ENCODE results near the gene CNOT4. TPM values are rescaled to one million over a fixed set of nuclear protein-coding genes. Genes with fewer than 3 reads are reported as not detected.

The CNOT4 gene
- total RNA-seq, 1 donor from 2014 or later = 22.8 TPM

DNA sequence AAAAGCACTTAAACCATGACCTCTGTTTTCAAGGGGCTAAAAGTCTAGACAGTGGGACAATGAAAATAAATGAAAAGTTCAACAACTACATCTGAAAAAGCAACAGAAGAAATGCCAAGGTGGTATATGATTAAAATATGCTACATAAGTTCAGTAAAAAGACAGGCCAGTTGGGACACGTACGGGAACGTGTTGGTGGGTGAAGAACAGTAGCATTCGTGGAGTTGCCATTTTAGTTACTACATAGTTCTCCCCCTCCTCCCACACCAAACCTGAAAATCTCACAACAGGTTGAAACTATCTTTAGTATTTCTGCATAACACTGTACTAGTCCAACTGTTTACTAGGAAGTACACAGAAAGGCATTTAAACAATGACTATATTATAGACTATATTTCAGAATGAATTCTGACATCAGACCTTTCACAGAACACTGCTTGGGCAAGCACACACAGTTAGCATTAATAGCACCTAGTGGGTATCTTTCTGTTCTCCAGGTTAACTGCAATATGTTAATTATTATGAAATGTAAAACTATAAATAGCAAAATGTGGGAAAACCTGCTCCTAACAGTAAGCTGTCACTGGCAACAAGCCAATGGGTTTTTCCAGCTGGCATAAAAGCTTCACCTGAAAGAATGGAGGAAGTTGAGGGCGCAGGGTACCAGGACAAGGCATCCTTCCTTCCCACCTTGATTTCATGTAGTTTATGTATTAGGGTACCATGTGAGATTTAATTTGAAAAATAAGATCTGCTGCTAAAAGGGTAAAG is 141.3 kb downstream of the CNOT4 start:
- TF ChIP-seq, protein P1, sequence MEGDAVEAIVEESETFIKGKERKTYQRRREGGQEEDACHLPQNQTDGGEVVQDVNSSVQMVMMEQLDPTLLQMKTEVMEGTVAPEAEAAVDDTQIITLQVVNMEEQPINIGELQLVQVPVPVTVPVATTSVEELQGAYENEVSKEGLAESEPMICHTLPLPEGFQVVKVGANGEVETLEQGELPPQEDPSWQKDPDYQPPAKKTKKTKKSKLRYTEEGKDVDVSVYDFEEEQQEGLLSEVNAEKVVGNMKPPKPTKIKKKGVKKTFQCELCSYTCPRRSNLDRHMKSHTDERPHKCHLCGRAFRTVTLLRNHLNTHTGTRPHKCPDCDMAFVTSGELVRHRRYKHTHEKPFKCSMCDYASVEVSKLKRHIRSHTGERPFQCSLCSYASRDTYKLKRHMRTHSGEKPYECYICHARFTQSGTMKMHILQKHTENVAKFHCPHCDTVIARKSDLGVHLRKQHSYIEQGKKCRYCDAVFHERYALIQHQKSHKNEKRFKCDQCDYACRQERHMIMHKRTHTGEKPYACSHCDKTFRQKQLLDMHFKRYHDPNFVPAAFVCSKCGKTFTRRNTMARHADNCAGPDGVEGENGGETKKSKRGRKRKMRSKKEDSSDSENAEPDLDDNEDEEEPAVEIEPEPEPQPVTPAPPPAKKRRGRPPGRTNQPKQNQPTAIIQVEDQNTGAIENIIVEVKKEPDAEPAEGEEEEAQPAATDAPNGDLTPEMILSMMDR (IDR thresholded peaks at IDR 0.05) = no peak
- Mint-ChIP-seq H3K36me3 (ENCODE audit: unreplicated experiment) (peaks cover 7% of the 10 kb centered on the region), H3K9me3 (ENCODE audit: unreplicated experiment) (no peaks in the 10 kb centered on the region), H3K27me3 (ENCODE audit: unreplicated experiment) (no peaks in the 10 kb centered on the region), H3K4me3 (ENCODE audit: unreplicated experiment) (no peak overlapping the region), H3K27ac (ENCODE audit: unreplicated experiment) (no peak overlapping the region), H3K4me1 (ENCODE audit: unreplicated experiment) (no peaks in the 10 kb centered on the region)
- no peak for DNase-seq (ENCODE audit: extremely low spot score, unreplicated experiment)

DNA sequence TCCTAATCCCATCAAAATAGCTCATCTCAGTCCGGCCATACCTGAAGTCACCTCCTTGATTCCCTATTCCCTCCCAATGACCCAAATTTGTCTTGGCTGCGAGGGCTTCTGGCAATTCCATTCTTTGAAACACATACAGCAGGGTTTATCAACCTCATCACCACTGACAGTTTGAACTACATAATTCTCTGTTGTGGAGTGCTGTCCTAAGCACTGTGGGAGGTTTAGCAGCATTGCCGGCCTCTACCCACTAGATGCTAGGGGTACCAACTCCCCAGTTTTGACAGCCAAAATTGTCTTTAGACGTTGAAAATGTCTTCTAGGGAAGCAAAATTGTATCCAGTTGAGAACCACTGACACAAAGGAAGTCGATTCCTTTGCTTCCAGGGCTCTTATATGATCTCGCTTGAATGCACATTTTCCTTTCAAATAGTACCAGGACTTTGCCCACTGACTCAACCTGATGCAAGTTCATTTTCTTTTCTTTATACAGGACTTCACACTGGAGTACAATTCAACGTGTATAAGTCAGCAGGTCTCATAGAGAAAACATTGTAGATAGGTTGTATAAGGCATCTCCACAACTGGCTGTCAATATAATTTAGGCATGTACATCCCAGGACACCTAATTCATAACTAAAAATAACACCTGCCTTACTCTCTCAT is 142.9 kb downstream of the CNOT4 start:
- no peak overlapping the region for H3K4me3 Mint-ChIP-seq (ENCODE audit: unreplicated experiment)
- no peak overlapping the region for H3K27ac Mint-ChIP-seq (ENCODE audit: unreplicated experiment)
- no peak for DNase-seq (ENCODE audit: extremely low spot score, unreplicated experiment)

DNA sequence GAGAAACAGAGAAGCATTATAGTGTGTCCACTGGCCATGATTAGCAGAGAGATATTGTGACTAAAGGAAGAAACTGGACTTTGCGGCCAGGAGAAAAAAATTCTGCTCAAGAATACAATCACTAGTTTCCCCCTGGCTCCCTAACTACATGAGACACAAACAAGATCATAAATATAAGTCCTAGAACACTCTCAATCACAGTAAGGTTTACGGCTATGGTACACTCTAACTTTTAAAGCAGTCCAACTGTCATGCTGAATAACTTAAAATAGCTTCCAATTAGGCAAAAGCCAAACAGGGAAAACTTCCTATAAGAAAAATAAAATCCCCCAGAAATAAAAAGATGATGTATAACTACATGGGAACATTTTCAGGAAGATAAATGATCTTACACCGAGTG is 144.2 kb downstream of the CNOT4 start:
- DNase-seq (ENCODE audit: extremely low spot score, unreplicated experiment) = no peak
- Mint-ChIP-seq H3K36me3 (ENCODE audit: unreplicated experiment) (peaks cover 31% of the 10 kb centered on the region), H3K4me3 (ENCODE audit: unreplicated experiment) (no peak overlapping the region), H3K27me3 (ENCODE audit: unreplicated experiment) (no peaks in the 10 kb centered on the region), H3K27ac (ENCODE audit: unreplicated experiment) (no peak overlapping the region), H3K4me1 (ENCODE audit: unreplicated experiment) (no peaks in the 10 kb centered on the region), H3K9me3 (ENCODE audit: unreplicated experiment) (no peaks in the 10 kb centered on the region)
- TF ChIP-seq, protein P1 (IDR thresholded peaks at IDR 0.05) = no peak

More for the DNA sequence above, 142.9 kb downstream of the CNOT4 start:
- Mint-ChIP-seq H3K27me3 (ENCODE audit: unreplicated experiment) (no peaks in the 10 kb centered on the region), H3K9me3 (ENCODE audit: unreplicated experiment) (no peaks in the 10 kb centered on the region), H3K4me1 (ENCODE audit: unreplicated experiment) (no peaks in the 10 kb centered on the region), H3K36me3 (ENCODE audit: unreplicated experiment) (peaks cover 23% of the 10 kb centered on the region)
- TF ChIP-seq, protein P1 (IDR thresholded peaks at IDR 0.05) = no peak

DNA sequence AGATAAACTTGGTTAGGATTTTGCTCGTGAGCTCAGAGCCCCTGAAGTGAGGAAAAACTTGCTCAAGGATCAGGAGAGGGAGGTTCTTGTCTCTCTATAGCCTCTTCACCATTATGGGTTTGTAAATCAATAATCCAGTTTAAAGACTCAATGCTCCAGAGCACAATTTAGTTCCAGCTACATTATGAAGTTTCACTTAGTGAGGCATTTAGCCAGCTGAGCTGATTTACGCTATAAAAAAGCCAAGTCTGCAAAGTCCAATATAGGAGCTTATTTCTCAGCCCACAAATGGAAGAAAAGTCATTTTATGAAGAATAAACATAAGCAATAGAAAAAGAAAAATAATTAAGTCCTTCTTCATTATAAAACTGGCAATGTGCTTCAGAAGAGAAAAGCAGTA is 145.7 kb downstream of the CNOT4 start:
- Mint-ChIP-seq H3K9me3 (ENCODE audit: unreplicated experiment) (no peaks in the 10 kb centered on the region), H3K4me3 (ENCODE audit: unreplicated experiment) (no peak overlapping the region), H3K27me3 (ENCODE audit: unreplicated experiment) (no peaks in the 10 kb centered on the region), H3K36me3 (ENCODE audit: unreplicated experiment) (peaks cover 27% of the 10 kb centered on the region), H3K27ac (ENCODE audit: unreplicated experiment) (no peak overlapping the region), H3K4me1 (ENCODE audit: unreplicated experiment) (no peaks in the 10 kb centered on the region)
- TF ChIP-seq, protein P1 (IDR thresholded peaks at IDR 0.05) = no peak
- DNase-seq (ENCODE audit: extremely low spot score, unreplicated experiment) = no peak

DNA sequence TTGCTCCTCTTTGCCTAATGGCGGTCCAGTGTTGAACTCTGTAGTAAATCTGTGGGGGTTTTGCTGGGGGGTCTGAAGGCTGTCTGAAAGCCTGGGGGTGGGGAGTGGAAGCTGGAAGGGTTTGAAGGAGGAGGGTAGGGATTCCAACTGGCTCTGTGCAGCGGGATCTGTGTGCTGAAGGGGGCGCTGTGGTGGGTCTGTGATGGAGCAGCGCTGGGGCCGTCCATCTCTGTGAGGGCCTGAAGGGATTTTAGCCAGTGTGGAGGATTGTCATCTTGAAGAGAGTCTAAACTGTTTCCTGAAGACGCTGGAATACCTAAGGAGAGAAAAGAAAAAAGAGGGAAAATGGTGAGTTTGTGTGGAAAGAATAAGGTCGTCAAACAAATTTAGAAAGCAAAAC is 147.0 kb downstream of the CNOT4 start:
- Mint-ChIP-seq H3K9me3 (ENCODE audit: unreplicated experiment) (no peaks in the 10 kb centered on the region), H3K36me3 (ENCODE audit: unreplicated experiment) (peaks cover 27% of the 10 kb centered on the region), H3K4me1 (ENCODE audit: unreplicated experiment) (no peaks in the 10 kb centered on the region), H3K27me3 (ENCODE audit: unreplicated experiment) (no peaks in the 10 kb centered on the region), H3K27ac (ENCODE audit: unreplicated experiment) (no peak overlapping the region), H3K4me3 (ENCODE audit: unreplicated experiment) (no peak overlapping the region)
- TF ChIP-seq, protein P1 (IDR thresholded peaks at IDR 0.05) = peak; percentile 16
- DNase-seq (ENCODE audit: extremely low spot score, unreplicated experiment) = no peak
